Activated naive CD8-positive, alpha-beta T cell treated with anti-CD3 and anti-CD28 coated beads, Interleukin-2, amount 10 ng/mL, durations not matched to agents 7 days and 5 days (primary cell): ENCODE results near the gene MEI1. TPM values are rescaled to one million over a fixed set of nuclear protein-coding genes. Genes with fewer than 3 reads are reported as not detected.
"Not testable (repeated sequence)": the region's sequence is repeated elsewhere in the genome, so short reads cannot be mapped to it uniquely, and the experiment has no call there.

Source experiments
- ATAC-seq: fragments of 150-1000 bp; cut with Tn5 transposase; one replicate; pipeline ENCODE4 v1.10.0; 2021; ENCODE audit warnings: low read depth, moderate library complexity
- POLR2A ChIA-PET: fragments of 350-600 bp; sonication (Branson Sonifier 250); formaldehyde crosslinking; loops from one replicate; lab custom pipeline; 2021; ENCODE audit warnings: antibody characterized with exemption; lab: Charles Lee
- DNase-seq: peaks from one replicate; pipeline ENCODE4 v3.0.0; 2021
- H3K27ac Mint-ChIP-seq: one replicate; pipeline ENCODE4 v1.8.0; 2022; ENCODE audit warnings: mild to moderate bottlenecking, mixed read lengths
- H3K27me3 Mint-ChIP-seq: one replicate; pipeline ENCODE4 v1.8.0; 2022; ENCODE audit warnings: mild to moderate bottlenecking, moderate library complexity, mixed read lengths
- H3K36me3 Mint-ChIP-seq: one replicate; pipeline ENCODE4 v1.8.0; 2021; ENCODE audit warnings: mild to moderate bottlenecking, mixed read lengths
- H3K4me1 Mint-ChIP-seq: one replicate; pipeline ENCODE4 v1.8.0; 2021; ENCODE audit warnings: mixed read lengths
- H3K4me3 Mint-ChIP-seq: one replicate; pipeline ENCODE4 v1.8.0; 2022; ENCODE audit warnings: mild to moderate bottlenecking, moderate library complexity, mixed read lengths
- H3K9me3 Mint-ChIP-seq: one replicate; pipeline ENCODE4 v1.8.0; 2021; ENCODE audit warnings: mixed read lengths
- total RNA-seq, 2 experiments: library from RNA; stranded (reverse); gene quantifications; one replicate each; pipeline ENCODE4 v1.2.3, GENCODE V29; 2021

The MEI1 gene
- total RNA-seq, 2 experiments from 2014 or later = 52.1 to 52.5 TPM

GRCh38 chr22:41725510-41726110 is 26.3 kb downstream of the MEI1 start:
- peaks cover 2% of the 10 kb centered on the region for H3K27me3 Mint-ChIP-seq
- ATAC-seq (no peak), DNase-seq (no peak)
- POLR2A ChIA-PET = no interaction called here
- H3K36me3 Mint-ChIP-seq = no peaks in the 10 kb centered on the region
- no peaks in the 10 kb centered on the region for H3K9me3 Mint-ChIP-seq
- no peak overlapping the region for H3K27ac Mint-ChIP-seq
- H3K4me3 Mint-ChIP-seq = no peak overlapping the region
- H3K4me1 Mint-ChIP-seq = no peaks in the 10 kb centered on the region

GRCh38 chr22:41731609-41732008 is 32.3 kb downstream of the MEI1 start:
- POLR2A ChIA-PET = no interaction called here
- Mint-ChIP-seq H3K27me3 (peaks cover 2% of the 10 kb centered on the region), H3K9me3 (no peaks in the 10 kb centered on the region), H3K36me3 (no peaks in the 10 kb centered on the region), H3K4me3 (no peak overlapping the region), H3K4me1 (no peaks in the 10 kb centered on the region), H3K27ac (no peak overlapping the region)
- DNase-seq (no peak), ATAC-seq (no peak)

- POLR2A ChIA-PET = interaction anchor here (0.6 kb wide), 1 partner anchor 19 kb away, joined by 3 read pairs; no protein-coding TSS in a partner anchor
- H3K4me3 Mint-ChIP-seq = no peak overlapping the region
- ATAC-seq = no peak
- no peaks in the 10 kb centered on the region for H3K9me3 Mint-ChIP-seq
- DNase-seq = no peak
- H3K27ac Mint-ChIP-seq = no peak overlapping the region
- H3K27me3 Mint-ChIP-seq = peaks cover 2% of the 10 kb centered on the region
- no peaks in the 10 kb centered on the region for H3K36me3 Mint-ChIP-seq
- H3K4me1 Mint-ChIP-seq = no peaks in the 10 kb centered on the region
Measured at GRCh38 chr22:41732096-41732772, 32.9 kb downstream of the MEI1 start.

- not testable (repeated sequence) for ATAC-seq, H3K4me1 Mint-ChIP-seq, H3K36me3 Mint-ChIP-seq, H3K27me3 Mint-ChIP-seq, H3K4me3 Mint-ChIP-seq, DNase-seq, H3K27ac Mint-ChIP-seq, H3K9me3 Mint-ChIP-seq
- POLR2A ChIA-PET = interaction anchor here (0.6 kb wide), 1 partner anchor 20 kb away, joined by 3 read pairs; no protein-coding TSS in a partner anchor
Measured at GRCh38 chr22:41733241-41733640, 33.9 kb downstream of the MEI1 start.

GRCh38 chr22:41739576-41739975 is 40.3 kb downstream of the MEI1 start:
- POLR2A ChIA-PET = interaction anchor here (0.7 kb wide), 1 partner anchor 565 kb away, joined by 3 read pairs; no protein-coding TSS in a partner anchor
- no peak overlapping the region for H3K27ac Mint-ChIP-seq
- peak; percentile 82 for ATAC-seq
- no peaks in the 10 kb centered on the region for H3K36me3 Mint-ChIP-seq
- no peak for DNase-seq
- no peaks in the 10 kb centered on the region for H3K9me3 Mint-ChIP-seq
- H3K4me3 Mint-ChIP-seq = no peak overlapping the region
- peaks cover 6% of the 10 kb centered on the region for H3K4me1 Mint-ChIP-seq
- peaks cover 14% of the 10 kb centered on the region for H3K27me3 Mint-ChIP-seq

GRCh38 chr22:41742918-41743317 is 43.6 kb downstream of the MEI1 start:
- Mint-ChIP-seq H3K27me3 (peaks cover 25% of the 10 kb centered on the region), H3K4me3 (no peak overlapping the region), H3K4me1 (peaks cover 11% of the 10 kb centered on the region), H3K27ac (no peak overlapping the region), H3K9me3 (no peaks in the 10 kb centered on the region), H3K36me3 (no peaks in the 10 kb centered on the region)
- POLR2A ChIA-PET = interaction anchor here (0.6 kb wide), 1 partner anchor 10 kb away, joined by 4 read pairs; no protein-coding TSS in a partner anchor
- ATAC-seq (no peak), DNase-seq (no peak)

- POLR2A ChIA-PET = interaction anchor here (1.2 to 1.7 kb wide), 2 partner anchors 54 to 191 kb away, joined by 4 to 8 read pairs; partner anchors contain the start of gene CCDC134
- Mint-ChIP-seq H3K4me1 (peaks cover 5% of the 10 kb centered on the region), H3K27me3 (peaks cover 27% of the 10 kb centered on the region), H3K4me3 (no peak overlapping the region), H3K36me3 (no peaks in the 10 kb centered on the region), H3K9me3 (no peaks in the 10 kb centered on the region), H3K27ac (no peak overlapping the region)
- ATAC-seq (no peak), DNase-seq (no peak)
Measured at GRCh38 chr22:41745968-41746367, 46.7 kb downstream of the MEI1 start.

GRCh38 chr22:41746567-41747400 is 47.5 kb downstream of the MEI1 start:
- ATAC-seq = peak; percentile 82
- Mint-ChIP-seq H3K4me3 (no peak overlapping the region), H3K9me3 (no peaks in the 10 kb centered on the region), H3K4me1 (peaks cover 5% of the 10 kb centered on the region), H3K27me3 (peaks cover 27% of the 10 kb centered on the region), H3K27ac (no peak overlapping the region), H3K36me3 (no peaks in the 10 kb centered on the region)
- POLR2A ChIA-PET = interaction anchor here (0.6 to 1.7 kb wide), 6 partner anchors 34 to 699 kb away, joined by 3 to 8 read pairs (median 4); partner anchors contain the start of gene CCDC134
- DNase-seq = peak; percentile 40

GRCh38 chr22:41752011-41752970 is 53.0 kb downstream of the MEI1 start:
- Mint-ChIP-seq H3K4me3 (no peak overlapping the region), H3K4me1 (no peaks in the 10 kb centered on the region), H3K27ac (no peak overlapping the region), H3K36me3 (no peaks in the 10 kb centered on the region), H3K9me3 (no peaks in the 10 kb centered on the region), H3K27me3 (peaks cover 12% of the 10 kb centered on the region)
- POLR2A ChIA-PET = interaction anchor here (0.7 kb wide), 1 partner anchor 12 kb away, joined by 4 read pairs; no protein-coding TSS in a partner anchor
- ATAC-seq = no peak
- no peak for DNase-seq

- Mint-ChIP-seq H3K36me3 (no peaks in the 10 kb centered on the region), H3K9me3 (no peaks in the 10 kb centered on the region), H3K27ac (no peak overlapping the region), H3K4me3 (no peak overlapping the region), H3K27me3 (peaks cover 12% of the 10 kb centered on the region), H3K4me1 (no peaks in the 10 kb centered on the region)
- DNase-seq (no peak), ATAC-seq (no peak)
- POLR2A ChIA-PET = no interaction called here
Measured at GRCh38 chr22:41753984-41754383, 54.7 kb downstream of the MEI1 start.

GRCh38 chr22:41757502-41757901 is 58.2 kb downstream of the MEI1 start:
- POLR2A ChIA-PET = no interaction called here
- ATAC-seq (no peak), DNase-seq (no peak)
- Mint-ChIP-seq H3K36me3 (no peaks in the 10 kb centered on the region), H3K4me3 (no peak overlapping the region), H3K4me1 (no peaks in the 10 kb centered on the region), H3K27ac (no peak overlapping the region), H3K9me3 (no peaks in the 10 kb centered on the region), H3K27me3 (peaks cover 4% of the 10 kb centered on the region)

GRCh38 chr22:41758231-41758630 is 58.9 kb downstream of the MEI1 start:
- no peak for ATAC-seq
- no peak for DNase-seq
- Mint-ChIP-seq H3K36me3 (no peaks in the 10 kb centered on the region), H3K4me3 (no peak overlapping the region), H3K27ac (no peak overlapping the region), H3K9me3 (no peaks in the 10 kb centered on the region), H3K27me3 (peaks cover 4% of the 10 kb centered on the region), H3K4me1 (peaks cover 1% of the 10 kb centered on the region)
- POLR2A ChIA-PET = no interaction called here
